ENCODE results near the gene MKNK2. TPM values are rescaled to one million over a fixed set of nuclear protein-coding genes. Genes with fewer than 3 reads are reported as not detected.

The MKNK2 gene
- total and polyA plus RNA-seq, 3 experiments from 2014 or later, result 50.8 to 147 (median 137) TPM

DNA sequence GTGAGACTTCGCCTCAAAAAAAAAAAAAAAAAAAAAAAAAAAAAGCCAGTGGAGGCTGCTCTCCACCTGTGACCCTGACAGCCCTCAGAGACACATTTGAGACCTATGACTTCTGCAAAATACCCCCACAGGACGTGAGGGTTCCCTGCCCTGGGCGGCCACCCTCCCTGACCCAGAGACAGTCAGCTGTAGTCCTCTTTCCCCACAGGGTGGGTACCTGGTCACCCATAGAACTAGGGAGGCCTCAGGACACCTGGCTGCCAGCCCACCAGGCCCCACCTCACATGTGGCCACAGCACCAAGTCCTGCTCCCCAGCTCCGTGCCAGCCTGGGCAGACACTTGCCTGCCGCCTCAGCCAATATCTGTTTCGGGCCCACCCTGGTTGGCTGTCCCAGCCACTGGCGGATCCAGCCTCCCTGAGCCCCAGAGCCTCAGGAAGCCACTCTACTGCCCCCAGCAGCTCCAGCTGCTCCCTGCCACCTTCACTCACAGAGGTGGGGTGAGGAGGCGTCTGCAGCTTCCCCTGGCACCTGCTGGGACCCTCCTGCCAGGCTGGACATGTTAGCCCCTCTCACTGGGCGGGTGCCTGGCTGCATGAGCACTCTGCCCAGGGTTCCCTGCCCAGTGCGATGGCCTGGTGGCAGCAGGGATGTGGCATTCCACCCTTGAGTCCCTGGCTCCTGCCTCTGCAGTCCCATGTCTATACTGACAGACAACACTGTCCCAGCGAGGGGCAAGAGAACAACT lies 6.9 kb downstream of the MKNK2 start:
- Histone ChIP-seq H3K4me1 (ENCODE audit: insufficient read depth, low read length) (peaks cover 72% of the 10 kb centered on the region), H3K27ac (ENCODE audit: low read depth, low read length) (no peak overlapping the region), H3K4me3 (ENCODE audit: low read length) (no peak overlapping the region), H3K9me3 (ENCODE audit: low read length) (no peaks in the 10 kb centered on the region), H3K36me3 (ENCODE audit: insufficient read depth, low read length) (peaks cover 26% of the 10 kb centered on the region), H3K27me3 (ENCODE audit: insufficient read depth, low read length, poor library complexity, severe bottlenecking) (no peaks in the 10 kb centered on the region)
- Mint-ChIP-seq H3K4me1 (peaks cover 15 to 57% (median 20%) of the 10 kb centered on the region in 3 donors), H3K9me3 (no peaks in the 10 kb centered on the region), H3K27ac (peak overlapping the region; percentile 71 to 97 (median 92)), H3K4me3 (peak overlapping the region in 4 of 7 donors; percentile 13 to 74 (median 15)), H3K27me3 (peaks cover 0 to 3% of the 10 kb centered on the region in 2 donors), H3K36me3 (peaks cover 0 to 55% (median 0%) of the 10 kb centered on the region in 3 donors)
- DNase-seq, result peak in 2 of 5 donors; percentile 24 to 38
- ChIA-PET POLR2A (interaction anchor here (0.9 kb wide), 1 partner anchor 8 kb away, joined by 4 read pairs; no protein-coding TSS in a partner anchor), CTCF (interaction anchor here (0.9 to 1.4 kb wide), 3 partner anchors 10 to 26 kb away, joined by 3 to 4 read pairs (median 3); no protein-coding TSS in a partner anchor)

DNA sequence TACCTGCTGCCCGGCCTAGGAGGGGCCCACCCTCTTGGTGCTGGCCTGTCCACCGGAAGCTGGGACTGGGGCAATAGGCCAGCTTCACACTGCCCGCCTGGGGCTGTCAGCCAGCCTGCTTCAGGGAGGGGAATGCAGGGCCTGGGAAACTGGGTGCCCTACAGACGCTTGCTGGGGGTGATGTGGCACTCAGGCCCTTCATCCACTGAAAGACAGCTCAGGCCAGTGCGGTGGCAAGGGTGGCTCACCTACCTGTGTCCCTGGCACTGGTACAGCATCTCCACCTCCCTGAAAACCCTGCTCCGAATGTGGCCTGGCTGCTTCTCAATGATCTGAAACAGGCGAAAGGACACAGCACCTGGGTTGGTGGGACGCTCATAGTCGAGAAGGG lies 7.8 kb downstream of the MKNK2 start:
- Histone ChIP-seq H3K27ac (ENCODE audit: low read depth, low read length) (peak overlapping the region; percentile 90), H3K4me3 (ENCODE audit: low read length) (no peak overlapping the region), H3K36me3 (ENCODE audit: insufficient read depth, low read length) (peaks cover 26% of the 10 kb centered on the region), H3K4me1 (ENCODE audit: insufficient read depth, low read length) (peaks cover 63% of the 10 kb centered on the region), H3K27me3 (ENCODE audit: insufficient read depth, low read length, poor library complexity, severe bottlenecking) (no peaks in the 10 kb centered on the region), H3K9me3 (ENCODE audit: low read length) (no peaks in the 10 kb centered on the region)
- Mint-ChIP-seq H3K4me1 (peaks cover 15 to 50% (median 19%) of the 10 kb centered on the region in 3 donors), H3K27me3 (peaks cover 0 to 3% of the 10 kb centered on the region in 2 donors), H3K36me3 (peaks cover 0 to 60% (median 0%) of the 10 kb centered on the region in 3 donors), H3K27ac (peak overlapping the region; percentile 84 to 97 (median 94)), H3K4me3 (peak overlapping the region; percentile 15 to 83 (median 59)), H3K9me3 (no peaks in the 10 kb centered on the region)
- ChIA-PET POLR2A (interaction anchor here (0.6 to 2.4 kb wide), 5 partner anchors 9 to 385 kb away, joined by 3 to 13 read pairs (median 4); no protein-coding TSS in a partner anchor), CTCF (interaction anchor here (0.6 to 3.7 kb wide), 4 partner anchors 9 to 114 kb away, joined by 3 to 19 read pairs (median 3); partner anchors contain the start of gene MKNK2)
- DNase-seq, result no peak

DNA sequence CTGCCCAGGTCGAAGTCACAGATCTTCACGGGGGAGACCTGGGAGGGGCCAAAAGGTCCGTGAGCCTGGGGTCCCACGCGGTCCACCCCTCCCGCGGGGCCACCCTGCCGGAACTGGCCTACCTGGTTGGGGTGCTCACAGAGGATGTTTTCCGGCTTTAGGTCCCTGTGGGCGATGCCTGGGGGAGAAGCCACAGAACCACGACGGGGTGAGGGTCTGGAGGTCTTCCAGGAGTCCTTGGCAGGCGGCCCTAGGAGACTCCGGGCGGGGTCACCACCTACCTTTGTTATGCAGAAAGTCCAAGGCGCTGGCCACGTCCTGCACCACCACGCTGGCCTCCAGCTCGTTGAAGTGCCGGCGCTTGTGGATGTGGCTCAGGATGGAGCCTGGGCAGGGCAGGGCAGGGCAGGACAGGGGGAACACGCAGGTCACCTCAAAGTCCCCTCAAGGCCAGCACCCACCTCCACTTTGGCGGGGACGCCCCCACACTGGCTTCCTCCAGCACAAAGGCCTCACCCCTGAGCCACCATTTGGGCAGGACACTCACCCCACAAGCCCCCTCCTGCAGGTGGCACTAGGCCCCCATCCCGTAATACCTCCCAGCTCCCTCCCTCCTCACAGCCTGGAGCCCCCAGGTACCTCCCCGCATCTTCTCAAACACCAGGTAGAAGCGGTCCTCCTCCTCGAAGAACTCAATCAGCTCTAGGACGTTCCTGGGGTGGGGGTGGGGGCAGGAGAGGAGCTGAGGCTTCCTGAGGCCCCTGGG lies 8.4 kb downstream of the MKNK2 start:
- DNase-seq, result peak in 1 of 5 donors; percentile 36
- Mint-ChIP-seq H3K27me3 (peaks cover 0 to 2% of the 10 kb centered on the region in 2 donors), H3K9me3 (no peaks in the 10 kb centered on the region), H3K27ac (peak overlapping the region; percentile 90 to 97 (median 94)), H3K4me1 (peaks cover 15 to 44% (median 16%) of the 10 kb centered on the region in 3 donors), H3K4me3 (peak overlapping the region in 6 of 7 donors; percentile 47 to 83 (median 63)), H3K36me3 (peaks cover 0 to 63% (median 0%) of the 10 kb centered on the region in 3 donors)
- Histone ChIP-seq H3K27me3 (ENCODE audit: insufficient read depth, low read length, poor library complexity, severe bottlenecking) (no peaks in the 10 kb centered on the region), H3K4me1 (ENCODE audit: insufficient read depth, low read length) (peaks cover 57% of the 10 kb centered on the region), H3K4me3 (ENCODE audit: low read length) (peak overlapping the region; percentile 61), H3K9me3 (ENCODE audit: low read length) (no peaks in the 10 kb centered on the region), H3K36me3 (ENCODE audit: insufficient read depth, low read length) (peaks cover 26% of the 10 kb centered on the region), H3K27ac (ENCODE audit: low read depth, low read length) (peak overlapping the region; percentile 90)
- POLR2A ChIA-PET, result interaction anchor here (0.6 to 2.4 kb wide), 12 partner anchors 7 to 385 kb away, joined by 3 to 17 read pairs (median 4); partner anchors contain the start of gene MKNK2
- CTCF ChIA-PET, result interaction anchor here (0.6 to 3.7 kb wide), 7 partner anchors 7 to 113 kb away, joined by 3 to 19 read pairs (median 3); partner anchors contain the start of gene MKNK2

DNA sequence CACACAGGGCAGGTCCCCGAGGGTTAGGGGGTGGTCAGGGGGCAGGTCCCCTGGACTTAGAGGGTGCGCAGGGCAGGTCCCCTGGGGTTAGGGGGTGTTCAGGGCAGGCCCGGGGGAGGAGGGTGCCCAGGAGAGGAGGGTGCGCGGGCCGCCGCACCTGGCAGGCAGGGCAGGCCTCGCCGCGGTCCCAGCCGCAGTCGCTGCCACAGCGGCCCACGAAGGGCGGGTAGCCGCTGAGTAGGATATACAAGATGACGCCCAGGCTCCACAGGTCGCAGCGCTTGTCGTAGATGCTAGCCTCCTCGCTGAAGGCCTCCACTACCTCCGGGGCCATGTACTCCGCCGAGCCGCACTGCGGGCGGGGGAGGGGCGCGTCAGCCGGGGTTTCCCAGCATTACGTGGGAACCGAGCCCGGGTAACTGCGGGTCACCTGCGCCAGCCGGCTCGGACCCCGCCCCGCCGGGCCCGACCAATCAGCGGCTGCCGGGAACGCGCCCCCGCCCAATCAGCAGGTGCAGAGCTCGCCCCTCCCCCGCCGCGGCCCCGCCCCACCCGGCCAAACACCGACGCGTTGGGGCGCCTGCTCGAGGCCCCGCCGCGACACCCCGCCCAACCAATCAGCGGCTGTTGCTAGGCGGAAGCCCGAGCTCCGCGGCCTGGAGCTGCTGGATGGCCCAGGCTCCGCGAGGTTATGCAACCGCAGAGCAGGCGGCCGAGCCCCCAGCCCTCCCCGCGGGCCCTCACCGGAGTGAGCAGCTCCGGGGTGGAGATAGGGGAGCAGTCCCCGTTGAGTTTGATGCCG lies 9.2 kb downstream of the MKNK2 start:
- Histone ChIP-seq H3K27me3 (ENCODE audit: insufficient read depth, low read length, poor library complexity, severe bottlenecking) (no peaks in the 10 kb centered on the region), H3K9me3 (ENCODE audit: low read length) (no peaks in the 10 kb centered on the region), H3K4me1 (ENCODE audit: insufficient read depth, low read length) (peaks cover 49% of the 10 kb centered on the region), H3K36me3 (ENCODE audit: insufficient read depth, low read length) (peaks cover 29% of the 10 kb centered on the region), H3K4me3 (ENCODE audit: low read length) (peak overlapping the region; percentile 65), H3K27ac (ENCODE audit: low read depth, low read length) (peak overlapping the region; percentile 94)
- DNase-seq, result peak; percentile 100
- Mint-ChIP-seq H3K36me3 (peaks cover 0 to 60% (median 0%) of the 10 kb centered on the region in 3 donors), H3K9me3 (no peaks in the 10 kb centered on the region), H3K4me1 (peaks cover 14 to 37% (median 14%) of the 10 kb centered on the region in 3 donors), H3K27ac (peak overlapping the region; percentile 92 to 97 (median 94)), H3K27me3 (peaks cover 0 to 2% of the 10 kb centered on the region in 2 donors), H3K4me3 (peak overlapping the region in 6 of 7 donors; percentile 47 to 83 (median 63))
- ChIA-PET CTCF (interaction anchor here (0.9 to 3.7 kb wide), 7 partner anchors 8 to 112 kb away, joined by 3 to 19 read pairs (median 3); partner anchors contain the start of gene MKNK2), POLR2A (interaction anchor here (0.6 to 2.4 kb wide), 11 partner anchors 8 to 386 kb away, joined by 3 to 17 read pairs (median 4); partner anchors contain the start of gene MKNK2)

DNA sequence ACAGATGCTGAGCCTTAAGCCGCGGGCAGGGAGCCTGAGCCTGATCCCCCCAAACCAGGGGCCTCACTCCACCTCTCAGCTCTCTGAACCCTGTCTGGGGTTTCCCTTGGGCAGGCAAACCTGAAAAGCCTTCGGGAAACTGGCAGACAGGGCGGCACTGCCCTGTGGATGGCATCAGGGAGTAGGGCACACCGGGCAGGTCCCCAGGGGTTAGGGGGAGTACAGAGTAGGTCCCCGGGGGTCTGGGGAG lies 9.7 kb downstream of the MKNK2 start:
- H3K27ac ChIP-seq (ENCODE audit: low read depth, low read length), result peak overlapping the region; percentile 94
- Mint-ChIP-seq H3K4me3 (peak overlapping the region in 5 of 7 donors; percentile 38 to 79 (median 59)), H3K36me3 (peaks cover 0 to 56% (median 0%) of the 10 kb centered on the region in 3 donors), H3K4me1 (peaks cover 11 to 35% (median 13%) of the 10 kb centered on the region in 3 donors), H3K9me3 (no peaks in the 10 kb centered on the region), H3K27ac (peak overlapping the region; percentile 75 to 96 (median 92)), H3K27me3 (peaks cover 0 to 2% of the 10 kb centered on the region in 2 donors)
- H3K36me3 ChIP-seq (ENCODE audit: insufficient read depth, low read length), result peaks cover 29% of the 10 kb centered on the region
- no peaks in the 10 kb centered on the region for H3K27me3 ChIP-seq (ENCODE audit: insufficient read depth, low read length, poor library complexity, severe bottlenecking)
- H3K4me1 ChIP-seq (ENCODE audit: insufficient read depth, low read length), result peaks cover 45% of the 10 kb centered on the region
- H3K4me3 ChIP-seq (ENCODE audit: low read length), result peak overlapping the region; percentile 65
- no peaks in the 10 kb centered on the region for H3K9me3 ChIP-seq (ENCODE audit: low read length)
- CTCF ChIA-PET, result interaction anchor here (1.2 to 3.7 kb wide), 3 partner anchors 11 to 53 kb away, joined by 3 to 19 read pairs (median 4); partner anchors contain the start of gene MKNK2
- no peak for DNase-seq
- POLR2A ChIA-PET, result interaction anchor here (1.0 to 2.4 kb wide), 3 partner anchors 9 to 20 kb away, joined by 3 to 17 read pairs (median 9); partner anchors contain the start of gene MKNK2

DNA sequence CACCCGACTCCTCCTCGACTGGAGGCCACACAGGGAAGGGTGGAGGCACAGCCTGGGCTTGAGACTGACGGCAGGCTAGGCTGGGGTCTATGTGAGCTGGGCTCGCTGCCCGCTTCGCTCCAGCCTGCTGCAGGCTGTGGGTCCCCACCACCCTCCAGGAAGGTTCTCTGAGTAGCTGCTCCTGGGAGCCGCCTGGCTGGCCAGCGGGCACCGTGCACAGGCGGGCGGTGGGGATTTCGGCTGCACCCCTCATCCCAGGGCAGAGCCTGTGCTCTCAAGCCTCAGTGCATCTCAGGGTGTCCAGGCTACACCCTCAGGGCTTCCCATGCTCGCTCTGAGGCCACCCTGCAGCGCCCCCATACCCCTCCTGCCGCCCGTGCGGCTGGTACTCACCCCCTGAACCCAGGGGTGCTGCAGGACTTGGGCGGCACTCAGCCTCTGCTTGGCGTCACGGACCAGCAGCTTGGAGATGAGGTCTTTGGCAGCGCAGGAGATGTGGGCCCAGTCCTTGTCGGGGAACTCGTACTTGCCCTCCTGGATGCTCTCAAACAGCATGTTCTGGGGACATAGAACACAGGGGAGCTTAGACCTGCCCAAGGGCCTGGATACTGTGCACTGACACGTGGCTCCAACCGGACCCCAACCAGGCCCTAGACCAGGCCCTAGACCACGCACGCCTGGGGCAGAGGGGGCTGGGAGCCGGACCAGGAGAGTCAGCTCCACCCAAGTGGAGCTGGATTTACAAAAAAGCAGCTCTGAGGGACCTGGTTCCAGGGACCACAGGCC lies 10.2 kb downstream of the MKNK2 start:
- ChIA-PET POLR2A (interaction anchor here (1.0 to 2.4 kb wide), 3 partner anchors 9 to 20 kb away, joined by 3 to 17 read pairs (median 9); partner anchors contain the start of gene MKNK2), CTCF (interaction anchor here (1.4 to 3.7 kb wide), 3 partner anchors 11 to 26 kb away, joined by 4 to 19 read pairs (median 4); partner anchors contain the start of gene MKNK2)
- peaks cover 0 to 52% (median 0%) of the 10 kb centered on the region in 3 donors for H3K36me3 Mint-ChIP-seq
- peak overlapping the region in 4 of 7 donors; percentile 38 to 71 (median 62) for H3K4me3 Mint-ChIP-seq
- H3K4me3 ChIP-seq (ENCODE audit: low read length), result peak overlapping the region; percentile 65
- H3K27ac Mint-ChIP-seq, result peak overlapping the region; percentile 75 to 96 (median 92)
- no peaks in the 10 kb centered on the region for H3K9me3 ChIP-seq (ENCODE audit: low read length)
- H3K27me3 ChIP-seq (ENCODE audit: insufficient read depth, low read length, poor library complexity, severe bottlenecking), result no peaks in the 10 kb centered on the region
- peaks cover 11 to 35% (median 13%) of the 10 kb centered on the region in 3 donors for H3K4me1 Mint-ChIP-seq
- peak overlapping the region; percentile 94 for H3K27ac ChIP-seq (ENCODE audit: low read depth, low read length)
- peaks cover 26% of the 10 kb centered on the region for H3K36me3 ChIP-seq (ENCODE audit: insufficient read depth, low read length)
- no peak for DNase-seq
- peaks cover 0 to 2% of the 10 kb centered on the region in 2 donors for H3K27me3 Mint-ChIP-seq
- peaks cover 45% of the 10 kb centered on the region for H3K4me1 ChIP-seq (ENCODE audit: insufficient read depth, low read length)
- H3K9me3 Mint-ChIP-seq, result peaks cover 0 to 2% (median 0%) of the 10 kb centered on the region in 5 donors
